SK-N-SH treated with all-trans-retinoic acid at 6 μM for 48 hours (cell line): ENCODE measurements around the gene AHCTF1.

Source experiments
- ATAC-seq: fragments of 200-7000 bp; cut with Tn5 transposase; 3 replicates; pipeline ENCODE4 v1.9.1; 2020; ENCODE audit warnings: mild to moderate bottlenecking, moderate library complexity
- ARNTL ChIP-seq: fragments of 450-650 bp; formaldehyde crosslinking; IDR thresholded peaks from 2 replicates; pipeline ENCODE4 v1.5.0; 2020; ENCODE audit warnings: low read depth, mild to moderate bottlenecking, moderate library complexity, borderline replicate concordance
- BACH2 ChIP-seq: fragments of 250-450 bp; sonication (Bioruptor Pico); IDR thresholded peaks from 2 replicates; pipeline ENCODE4 v1.9.0; 2021; ENCODE audit warnings: mild to moderate bottlenecking, borderline replicate concordance
- CREB5 ChIP-seq: fragments of 250-450 bp; sonication (Bioruptor Pico); IDR thresholded peaks from 2 replicates; pipeline ENCODE4 v1.5.1; 2020; ENCODE audit warnings: low read depth, mild to moderate bottlenecking, moderate library complexity
- GLIS3 ChIP-seq: fragments of 250-450 bp; sonication (Bioruptor Pico); IDR thresholded peaks from 2 replicates; pipeline ENCODE4 v1.5.0; 2020; ENCODE audit warnings: mild to moderate bottlenecking, moderate library complexity
- ISL1 ChIP-seq: fragments of 250-450 bp; sonication (Bioruptor Pico); IDR thresholded peaks from 2 replicates; pipeline ENCODE4 v2.1.2; 2022; ENCODE audit warnings: mild to moderate bottlenecking, moderate library complexity
- OSR1 ChIP-seq: fragments of 250-450 bp; sonication (Bioruptor Pico); IDR thresholded peaks from 2 replicates; pipeline ENCODE4 v1.8.0; 2022; ENCODE audit warnings: moderate library complexity, mild to moderate bottlenecking, inconsistent platforms
- PATZ1 ChIP-seq: fragments of 250-450 bp; sonication (Bioruptor Pico); IDR thresholded peaks from 2 replicates; pipeline ENCODE4 v1.8.0; 2020; ENCODE audit warnings: mild to moderate bottlenecking, moderate library complexity, borderline replicate concordance
- PPARA ChIP-seq: fragments of 250-450 bp; sonication (Bioruptor Pico); IDR thresholded peaks from 2 replicates; pipeline ENCODE4 v1.5.0; 2020; ENCODE audit warnings: mild to moderate bottlenecking, borderline replicate concordance
- RARB ChIP-seq: fragments of 250-450 bp; sonication (Bioruptor Pico); IDR thresholded peaks from 2 replicates; pipeline ENCODE4 v1.8.0; 2021; ENCODE audit warnings: mild to moderate bottlenecking, moderate library complexity
- SNAI2 ChIP-seq: fragments of 250-450 bp; sonication (Bioruptor Pico); IDR thresholded peaks from 2 replicates; pipeline ENCODE4 v1.5.0; 2020; ENCODE audit warnings: mild to moderate bottlenecking, moderate library complexity
- TCF4 ChIP-seq: fragments of 250-450 bp; sonication (Bioruptor Pico); IDR thresholded peaks from 2 replicates; pipeline ENCODE4 v1.8.0; 2021; ENCODE audit warnings: mild to moderate bottlenecking, moderate library complexity, borderline replicate concordance
- TOX ChIP-seq: fragments of 250-450 bp; sonication (Bioruptor Pico); IDR thresholded peaks from 2 replicates; pipeline ENCODE4 v1.8.0; 2021; ENCODE audit warnings: mild to moderate bottlenecking, moderate library complexity, borderline replicate concordance
- ZC3H10 ChIP-seq: fragments of 250-450 bp; sonication (Bioruptor Pico); IDR thresholded peaks from 2 replicates; pipeline ENCODE4 v1.5.1; 2021; ENCODE audit warnings: mild to moderate bottlenecking, moderate library complexity
- ZFP3 ChIP-seq: fragments of 250-450 bp; sonication (Bioruptor Pico); IDR thresholded peaks from 2 replicates; pipeline ENCODE4 v1.5.0; 2020; ENCODE audit warnings: mild to moderate bottlenecking, moderate library complexity
- ZFP30 ChIP-seq: fragments of 450-650 bp; formaldehyde crosslinking; IDR thresholded peaks from 2 replicates; pipeline ENCODE4 v1.5.0; 2022; ENCODE audit warnings: mild to moderate bottlenecking, moderate library complexity
- ZNF565 ChIP-seq: fragments of 450-650 bp; formaldehyde crosslinking; conservative IDR thresholded peaks from 2 replicates; pipeline ENCODE4 v1.5.0; 2020; ENCODE audit warnings: low read depth, mild to moderate bottlenecking, moderate library complexity
- ZNF70 ChIP-seq: fragments of 450-650 bp; formaldehyde crosslinking; IDR thresholded peaks from 2 replicates; pipeline ENCODE4 v1.5.0; 2020; ENCODE audit warnings: mild to moderate bottlenecking, moderate library complexity
- ZNF8 ChIP-seq: fragments of 450-650 bp; formaldehyde crosslinking; IDR thresholded peaks from 2 replicates; pipeline ENCODE4 v1.5.0; 2020; ENCODE audit warnings: mild to moderate bottlenecking, moderate library complexity
- TF ChIP-seq, protein P1 (sequence below): fragments of 250-450 bp; sonication (Bioruptor Pico); IDR thresholded peaks from 2 replicates; pipeline ENCODE4 v1.5.1; 2021; ENCODE audit warnings: mild to moderate bottlenecking, moderate library complexity
- TF ChIP-seq, protein P2 (sequence below): fragments of 250-450 bp; sonication (Bioruptor Pico); IDR thresholded peaks from 2 replicates; pipeline ENCODE4 v1.5.0; 2020; ENCODE audit warnings: mild to moderate bottlenecking, moderate library complexity
- TF ChIP-seq, protein P3 (sequence below): fragments of 250-450 bp; sonication (Bioruptor Pico); IDR thresholded peaks from 2 replicates; pipeline ENCODE4 v1.8.0; 2021; ENCODE audit warnings: low read depth, mild to moderate bottlenecking, moderate library complexity, borderline replicate concordance

Gene AHCTF1

GRCh38 chr1:246838118-246838456 lies 93.7 kb downstream of the AHCTF1 start:
- TF ChIP-seq ZFP30 (CRISPR knock-in tag), result no peak
- TF ChIP-seq SNAI2 (CRISPR knock-in tag), result no peak
- TF ChIP-seq, protein P1, sequence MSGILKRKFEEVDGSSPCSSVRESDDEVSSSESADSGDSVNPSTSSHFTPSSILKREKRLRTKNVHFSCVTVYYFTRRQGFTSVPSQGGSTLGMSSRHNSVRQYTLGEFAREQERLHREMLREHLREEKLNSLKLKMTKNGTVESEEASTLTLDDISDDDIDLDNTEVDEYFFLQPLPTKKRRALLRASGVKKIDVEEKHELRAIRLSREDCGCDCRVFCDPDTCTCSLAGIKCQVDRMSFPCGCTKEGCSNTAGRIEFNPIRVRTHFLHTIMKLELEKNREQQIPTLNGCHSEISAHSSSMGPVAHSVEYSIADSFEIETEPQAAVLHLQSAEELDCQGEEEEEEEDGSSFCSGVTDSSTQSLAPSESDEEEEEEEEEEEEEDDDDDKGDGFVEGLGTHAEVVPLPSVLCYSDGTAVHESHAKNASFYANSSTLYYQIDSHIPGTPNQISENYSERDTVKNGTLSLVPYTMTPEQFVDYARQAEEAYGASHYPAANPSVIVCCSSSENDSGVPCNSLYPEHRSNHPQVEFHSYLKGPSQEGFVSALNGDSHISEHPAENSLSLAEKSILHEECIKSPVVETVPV (CRISPR knock-in tag), result no peak
- no peak for TF ChIP-seq CREB5
- no peak for TF ChIP-seq PATZ1 (CRISPR knock-in tag)
- TF ChIP-seq ZNF565 (CRISPR knock-in tag), result no peak
- no peak for TF ChIP-seq ZFP3 (CRISPR knock-in tag)
- no peak for TF ChIP-seq ZC3H10 (CRISPR knock-in tag)
- TF ChIP-seq, protein P2, sequence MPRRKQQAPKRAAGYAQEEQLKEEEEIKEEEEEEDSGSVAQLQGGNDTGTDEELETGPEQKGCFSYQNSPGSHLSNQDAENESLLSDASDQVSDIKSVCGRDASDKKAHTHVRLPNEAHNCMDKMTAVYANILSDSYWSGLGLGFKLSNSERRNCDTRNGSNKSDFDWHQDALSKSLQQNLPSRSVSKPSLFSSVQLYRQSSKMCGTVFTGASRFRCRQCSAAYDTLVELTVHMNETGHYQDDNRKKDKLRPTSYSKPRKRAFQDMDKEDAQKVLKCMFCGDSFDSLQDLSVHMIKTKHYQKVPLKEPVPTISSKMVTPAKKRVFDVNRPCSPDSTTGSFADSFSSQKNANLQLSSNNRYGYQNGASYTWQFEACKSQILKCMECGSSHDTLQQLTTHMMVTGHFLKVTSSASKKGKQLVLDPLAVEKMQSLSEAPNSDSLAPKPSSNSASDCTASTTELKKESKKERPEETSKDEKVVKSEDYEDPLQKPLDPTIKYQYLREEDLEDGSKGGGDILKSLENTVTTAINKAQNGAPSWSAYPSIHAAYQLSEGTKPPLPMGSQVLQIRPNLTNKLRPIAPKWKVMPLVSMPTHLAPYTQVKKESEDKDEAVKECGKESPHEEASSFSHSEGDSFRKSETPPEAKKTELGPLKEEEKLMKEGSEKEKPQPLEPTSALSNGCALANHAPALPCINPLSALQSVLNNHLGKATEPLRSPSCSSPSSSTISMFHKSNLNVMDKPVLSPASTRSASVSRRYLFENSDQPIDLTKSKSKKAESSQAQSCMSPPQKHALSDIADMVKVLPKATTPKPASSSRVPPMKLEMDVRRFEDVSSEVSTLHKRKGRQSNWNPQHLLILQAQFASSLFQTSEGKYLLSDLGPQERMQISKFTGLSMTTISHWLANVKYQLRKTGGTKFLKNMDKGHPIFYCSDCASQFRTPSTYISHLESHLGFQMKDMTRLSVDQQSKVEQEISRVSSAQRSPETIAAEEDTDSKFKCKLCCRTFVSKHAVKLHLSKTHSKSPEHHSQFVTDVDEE (CRISPR knock-in tag), result no peak
- no peak for TF ChIP-seq PPARA
- no peak for TF ChIP-seq GLIS3 (CRISPR knock-in tag)
- no peak for TF ChIP-seq ISL1
- TF ChIP-seq OSR1 (CRISPR knock-in tag), result no peak
- TF ChIP-seq, all 23 proteins: peak for 0
- ATAC-seq, result no peak

GRCh38 chr1:246837418-246838117 lies 94.2 kb downstream of the AHCTF1 start:
- ATAC-seq, result peak; percentile 43
- no peak for TF ChIP-seq TOX (CRISPR knock-in tag)
- TF ChIP-seq PPARA, result no peak
- TF ChIP-seq PATZ1 (CRISPR knock-in tag), result no peak
- TF ChIP-seq, all 23 proteins: peak for 0

DNA sequence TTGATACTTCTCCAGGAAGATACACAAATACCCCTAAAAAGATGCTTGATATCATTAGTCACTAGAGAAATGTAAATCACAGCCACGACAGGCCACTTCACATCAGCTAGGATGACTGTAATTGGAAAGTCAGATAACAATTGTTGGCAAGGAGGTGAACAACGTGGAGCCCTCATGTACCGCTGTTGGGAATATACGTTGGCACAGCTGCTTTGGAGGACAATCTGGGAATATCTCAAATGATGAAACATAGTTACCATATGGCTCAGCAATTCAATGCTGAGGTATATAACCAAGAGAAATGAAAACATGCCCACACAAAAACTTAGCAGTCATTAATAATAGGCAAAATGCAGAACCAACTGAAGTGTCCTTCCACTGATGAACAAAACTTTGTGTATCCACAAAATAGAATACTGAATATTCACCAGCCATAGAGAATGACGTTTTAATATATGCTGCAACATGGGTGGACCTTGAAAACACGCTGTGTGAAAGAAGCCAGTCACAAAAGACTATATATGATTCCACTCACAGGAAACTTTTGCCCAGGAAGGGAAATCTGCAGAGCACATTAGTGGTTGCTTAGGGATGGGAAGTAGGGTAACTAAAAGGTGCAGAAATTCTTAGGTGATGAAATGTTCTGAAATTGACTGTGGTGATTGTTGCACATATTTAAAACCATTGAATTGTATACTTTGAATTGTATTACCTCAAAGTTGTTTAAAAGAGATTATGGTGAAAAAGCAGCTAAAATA lies 95.4 kb downstream of the AHCTF1 start:
- TF ChIP-seq CREB5 (no peak), GLIS3 (CRISPR knock-in tag) (no peak), TOX (CRISPR knock-in tag) (no peak), ISL1 (no peak), ARNTL (CRISPR knock-in tag) (no peak), ZFP3 (CRISPR knock-in tag) (no peak), ZFP30 (CRISPR knock-in tag) (no peak), ZNF8 (CRISPR knock-in tag) (no peak), BACH2 (CRISPR knock-in tag) (no peak), OSR1 (CRISPR knock-in tag) (no peak), PPARA (no peak), TCF4 (no peak), ZNF70 (CRISPR knock-in tag) (no peak), RARB (CRISPR knock-in tag) (no peak)
- TF ChIP-seq, protein P3, sequence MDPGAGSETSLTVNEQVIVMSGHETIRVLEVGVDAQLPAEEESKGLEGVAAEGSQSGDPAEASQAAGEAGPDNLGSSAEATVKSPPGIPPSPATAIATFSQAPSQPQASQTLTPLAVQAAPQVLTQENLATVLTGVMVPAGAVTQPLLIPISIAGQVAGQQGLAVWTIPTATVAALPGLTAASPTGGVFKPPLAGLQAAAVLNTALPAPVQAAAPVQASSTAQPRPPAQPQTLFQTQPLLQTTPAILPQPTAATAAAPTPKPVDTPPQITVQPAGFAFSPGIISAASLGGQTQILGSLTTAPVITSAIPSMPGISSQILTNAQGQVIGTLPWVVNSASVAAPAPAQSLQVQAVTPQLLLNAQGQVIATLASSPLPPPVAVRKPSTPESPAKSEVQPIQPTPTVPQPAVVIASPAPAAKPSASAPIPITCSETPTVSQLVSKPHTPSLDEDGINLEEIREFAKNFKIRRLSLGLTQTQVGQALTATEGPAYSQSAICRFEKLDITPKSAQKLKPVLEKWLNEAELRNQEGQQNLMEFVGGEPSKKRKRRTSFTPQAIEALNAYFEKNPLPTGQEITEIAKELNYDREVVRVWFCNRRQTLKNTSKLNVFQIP (CRISPR knock-in tag), result no peak
- TF ChIP-seq, all 23 proteins: peak for 0
- peak; percentile 34 for ATAC-seq
